ENCODE results near the gene GLI1. TPM values are rescaled to one million over a fixed set of nuclear protein-coding genes. Genes with fewer than 3 reads are reported as not detected.
"Not testable (repeated sequence)": the region's sequence is repeated elsewhere in the genome, so short reads cannot be mapped to it uniquely, and the experiment has no call there.

Gene GLI1
- total and polyA plus RNA-seq, 2 experiments from 2014 or later = 0.79 to 7.3 TPM

DNA sequence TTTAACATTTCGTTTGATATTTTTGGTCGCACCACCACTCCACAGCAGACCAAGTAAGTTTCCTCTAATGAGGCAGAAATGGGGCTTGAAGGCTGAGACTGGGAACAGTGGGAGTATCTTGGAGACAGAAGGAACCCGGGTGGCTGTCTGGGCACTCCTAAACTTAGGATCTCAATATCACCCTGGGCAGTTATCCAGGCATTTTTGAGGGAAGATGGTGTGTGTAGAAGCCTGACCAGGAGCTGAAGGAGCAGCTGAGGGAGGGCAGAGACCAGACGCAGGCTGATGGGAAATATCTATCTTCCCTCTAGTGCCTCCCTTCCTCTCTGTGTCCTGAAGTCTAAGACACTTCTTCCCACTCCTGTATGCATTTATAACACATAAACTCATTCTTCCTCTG is 39.0 kb downstream of the GLI1 start:
- DNase-seq (ENCODE audit: low read depth in 1 of 2, low spot score in 1 of 2) = no peak
- TF ChIP-seq, protein P1, sequence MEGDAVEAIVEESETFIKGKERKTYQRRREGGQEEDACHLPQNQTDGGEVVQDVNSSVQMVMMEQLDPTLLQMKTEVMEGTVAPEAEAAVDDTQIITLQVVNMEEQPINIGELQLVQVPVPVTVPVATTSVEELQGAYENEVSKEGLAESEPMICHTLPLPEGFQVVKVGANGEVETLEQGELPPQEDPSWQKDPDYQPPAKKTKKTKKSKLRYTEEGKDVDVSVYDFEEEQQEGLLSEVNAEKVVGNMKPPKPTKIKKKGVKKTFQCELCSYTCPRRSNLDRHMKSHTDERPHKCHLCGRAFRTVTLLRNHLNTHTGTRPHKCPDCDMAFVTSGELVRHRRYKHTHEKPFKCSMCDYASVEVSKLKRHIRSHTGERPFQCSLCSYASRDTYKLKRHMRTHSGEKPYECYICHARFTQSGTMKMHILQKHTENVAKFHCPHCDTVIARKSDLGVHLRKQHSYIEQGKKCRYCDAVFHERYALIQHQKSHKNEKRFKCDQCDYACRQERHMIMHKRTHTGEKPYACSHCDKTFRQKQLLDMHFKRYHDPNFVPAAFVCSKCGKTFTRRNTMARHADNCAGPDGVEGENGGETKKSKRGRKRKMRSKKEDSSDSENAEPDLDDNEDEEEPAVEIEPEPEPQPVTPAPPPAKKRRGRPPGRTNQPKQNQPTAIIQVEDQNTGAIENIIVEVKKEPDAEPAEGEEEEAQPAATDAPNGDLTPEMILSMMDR (IDR thresholded peaks at IDR 0.05; ENCODE audit: low read depth, low read length) = no peak
- Histone ChIP-seq H3K27ac (no peak overlapping the region), H3K27me3 (no peaks in the 10 kb centered on the region), H3K4me3 (no peak overlapping the region), H3K4me1 (ENCODE audit: low read depth) (no peaks in the 10 kb centered on the region), H3K9me3 (ENCODE audit: low read depth) (no peaks in the 10 kb centered on the region), H3K36me3 (peaks cover 27% of the 10 kb centered on the region)

DNA sequence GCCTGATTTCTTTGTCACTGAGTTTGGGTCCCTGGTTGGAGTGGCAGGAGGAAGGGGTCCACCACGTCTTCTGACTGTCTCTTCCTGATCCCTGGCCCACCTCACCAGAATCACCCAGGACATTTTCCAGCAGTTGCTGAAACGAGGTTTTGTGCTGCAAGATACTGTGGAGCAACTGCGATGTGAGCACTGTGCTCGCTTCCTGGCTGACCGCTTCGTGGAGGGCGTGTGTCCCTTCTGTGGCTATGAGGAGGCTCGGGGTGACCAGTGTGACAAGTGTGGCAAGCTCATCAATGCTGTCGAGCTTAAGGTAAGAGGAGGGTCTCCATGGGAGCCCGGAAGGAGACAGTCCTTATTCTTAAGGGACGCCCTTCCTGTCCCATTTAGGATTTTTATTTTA is 40.6 kb downstream of the GLI1 start:
- no peak overlapping the region for H3K27ac ChIP-seq
- H3K36me3 ChIP-seq = peaks cover 34% of the 10 kb centered on the region
- DNase-seq (ENCODE audit: low read depth in 1 of 2, low spot score in 1 of 2) = no peak
- TF ChIP-seq, protein P1 (IDR thresholded peaks at IDR 0.05; ENCODE audit: low read depth, low read length) = no peak
- H3K9me3 ChIP-seq (ENCODE audit: low read depth) = no peaks in the 10 kb centered on the region
- H3K27me3 ChIP-seq = no peaks in the 10 kb centered on the region
- H3K4me3 ChIP-seq = no peak overlapping the region
- H3K4me1 ChIP-seq (ENCODE audit: low read depth) = no peaks in the 10 kb centered on the region

DNA sequence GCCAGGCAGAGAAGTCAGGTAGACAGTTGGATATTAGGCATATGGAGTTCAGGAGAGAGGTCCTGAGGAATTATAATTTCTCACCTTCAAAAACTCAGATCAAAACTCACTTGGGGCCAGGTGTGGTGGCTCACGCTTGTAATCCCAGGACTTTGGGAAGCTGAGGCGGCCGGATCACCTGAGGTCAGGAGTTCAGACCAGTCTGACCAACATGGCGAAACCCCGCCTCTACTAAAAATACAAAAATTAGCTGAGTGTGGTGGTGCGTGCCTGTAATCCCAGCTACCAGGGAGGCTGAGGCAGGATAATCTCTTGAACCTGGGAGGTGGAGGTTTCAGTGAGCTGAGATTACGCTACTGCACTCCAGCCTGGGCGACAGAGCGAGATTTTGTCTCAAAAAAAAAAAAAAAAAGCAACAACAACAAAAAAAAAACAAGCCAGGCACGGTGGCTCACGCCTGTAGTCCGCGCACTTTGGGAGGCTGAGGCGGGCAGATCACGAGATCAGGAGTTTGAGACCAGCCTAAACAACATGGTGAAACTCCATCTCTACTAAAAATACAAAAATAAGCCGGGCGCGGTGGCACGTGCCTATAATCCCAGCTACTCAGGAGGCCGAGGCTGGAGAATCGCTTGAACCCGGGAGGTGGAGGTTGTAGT is 42.9 kb downstream of the GLI1 start:
- not testable (repeated sequence) for H3K4me1 ChIP-seq (ENCODE audit: low read depth); H3K4me3 ChIP-seq; H3K27ac ChIP-seq; H3K9me3 ChIP-seq (ENCODE audit: low read depth); DNase-seq (ENCODE audit: low read depth in 1 of 2, low spot score in 1 of 2); H3K27me3 ChIP-seq
- peaks cover 47% of the 10 kb centered on the region for H3K36me3 ChIP-seq

DNA sequence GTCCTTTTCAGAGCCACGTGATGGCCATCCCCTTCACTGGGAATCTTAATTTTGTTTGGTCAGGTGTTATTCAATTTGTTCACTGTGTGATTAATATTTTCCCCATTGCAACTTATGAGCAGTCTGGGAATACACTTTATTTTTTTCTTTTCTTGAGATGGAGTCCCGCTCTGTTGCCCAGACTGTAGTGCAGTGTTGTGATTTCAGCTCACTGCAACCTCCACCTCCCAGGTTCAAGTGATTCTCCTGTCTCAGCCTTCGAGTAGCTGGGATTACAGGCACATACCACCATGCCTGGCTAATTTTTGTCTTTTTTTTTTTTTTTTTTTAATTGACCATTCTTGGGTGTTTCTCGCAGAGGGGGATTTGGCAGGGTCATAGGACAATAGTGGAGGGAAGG is 47.0 kb downstream of the GLI1 start:
- H3K4me3 ChIP-seq; H3K27ac ChIP-seq; H3K27me3 ChIP-seq; DNase-seq (ENCODE audit: low read depth in 1 of 2, low spot score in 1 of 2); H3K9me3 ChIP-seq (ENCODE audit: low read depth); H3K4me1 ChIP-seq (ENCODE audit: low read depth): not testable (repeated sequence)
- H3K36me3 ChIP-seq = peaks cover 43% of the 10 kb centered on the region

DNA sequence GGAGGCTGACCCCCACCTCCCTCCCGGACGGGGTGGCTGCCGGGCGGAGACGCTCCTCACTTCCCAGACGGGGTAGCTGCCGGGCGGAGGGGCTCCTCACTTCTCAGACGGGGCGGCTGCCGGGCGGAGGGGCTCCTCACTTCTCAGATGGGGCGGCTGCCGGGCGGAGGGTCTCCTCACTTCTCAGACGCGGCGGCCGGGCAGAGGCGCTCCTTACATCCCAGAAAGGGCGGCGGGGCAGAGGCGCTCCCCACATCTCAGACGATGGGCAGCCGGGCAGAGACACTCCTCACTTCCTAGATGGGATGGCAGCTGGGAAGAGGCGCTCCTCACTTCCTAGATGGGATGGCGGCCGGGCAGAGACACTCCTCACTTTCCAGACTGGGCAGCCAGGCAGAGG is 48.2 kb downstream of the GLI1 start:
- not testable (repeated sequence) for H3K27ac ChIP-seq; H3K9me3 ChIP-seq (ENCODE audit: low read depth); H3K4me1 ChIP-seq (ENCODE audit: low read depth); H3K27me3 ChIP-seq; H3K4me3 ChIP-seq; DNase-seq (ENCODE audit: low read depth in 1 of 2, low spot score in 1 of 2)
- peaks cover 51% of the 10 kb centered on the region for H3K36me3 ChIP-seq

DNA sequence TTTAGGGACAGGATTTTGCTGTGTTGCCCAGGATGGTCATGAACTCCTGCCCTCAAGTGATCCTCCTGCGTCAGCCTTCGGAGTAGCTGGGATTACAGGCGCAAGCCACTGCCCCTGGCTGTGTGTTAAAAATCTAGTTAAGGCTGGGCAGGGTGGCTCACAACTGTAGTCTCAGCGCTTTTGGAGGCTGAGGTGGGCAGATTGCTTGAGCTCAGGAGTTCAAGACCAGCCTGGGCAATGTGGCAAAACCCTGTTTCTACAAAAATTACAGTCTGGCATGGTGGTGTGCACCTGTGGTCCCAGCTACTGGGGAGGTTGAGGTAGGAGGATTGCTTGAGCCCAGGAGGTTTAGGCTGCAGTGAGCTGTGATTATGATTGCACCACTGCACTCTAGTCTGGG is 51.6 kb downstream of the GLI1 start:
- H3K27ac ChIP-seq = no peak overlapping the region
- no peaks in the 10 kb centered on the region for H3K27me3 ChIP-seq
- TF ChIP-seq, protein P1 (IDR thresholded peaks at IDR 0.05; ENCODE audit: low read depth, low read length) = no peak
- H3K4me3 ChIP-seq = no peak overlapping the region
- H3K9me3 ChIP-seq (ENCODE audit: low read depth) = no peaks in the 10 kb centered on the region
- DNase-seq (ENCODE audit: low read depth in 1 of 2, low spot score in 1 of 2) = no peak
- peaks cover 59% of the 10 kb centered on the region for H3K36me3 ChIP-seq
- H3K4me1 ChIP-seq (ENCODE audit: low read depth) = no peaks in the 10 kb centered on the region

DNA sequence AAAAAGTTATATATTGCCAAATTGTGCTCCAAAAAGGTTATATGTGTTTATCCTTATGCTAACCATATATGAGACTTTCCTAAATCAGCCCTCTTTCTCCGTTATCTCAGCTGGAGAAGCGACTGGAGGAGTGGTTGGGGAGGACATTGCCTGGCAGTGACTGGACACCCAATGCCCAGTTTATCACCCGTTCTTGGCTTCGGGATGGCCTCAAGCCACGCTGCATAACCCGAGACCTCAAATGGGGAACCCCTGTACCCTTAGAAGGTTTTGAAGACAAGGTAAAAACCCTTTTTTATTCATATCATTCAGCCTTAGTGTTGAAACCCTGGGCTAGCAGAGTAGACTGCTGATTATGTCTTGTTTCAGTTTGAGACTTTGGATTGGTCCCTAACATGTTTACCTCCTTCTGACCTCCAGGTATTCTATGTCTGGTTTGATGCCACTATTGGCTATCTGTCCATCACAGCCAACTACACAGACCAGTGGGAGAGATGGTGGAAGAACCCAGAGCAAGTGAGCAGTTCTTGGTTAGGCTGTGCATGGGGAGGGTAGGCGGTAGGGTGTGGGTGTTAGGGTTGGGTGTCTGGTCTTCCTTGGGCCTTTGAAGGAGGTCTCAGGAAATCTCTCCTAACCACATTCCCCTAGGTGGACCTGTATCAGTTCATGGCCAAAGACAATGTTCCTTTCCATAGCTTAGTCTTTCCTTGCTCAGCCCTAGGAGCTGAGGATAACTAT is 52.2 kb downstream of the GLI1 start:
- Histone ChIP-seq H3K9me3 (ENCODE audit: low read depth) (no peaks in the 10 kb centered on the region), H3K36me3 (peaks cover 62% of the 10 kb centered on the region), H3K4me3 (no peak overlapping the region), H3K4me1 (ENCODE audit: low read depth) (no peaks in the 10 kb centered on the region), H3K27ac (no peak overlapping the region), H3K27me3 (no peaks in the 10 kb centered on the region)
- DNase-seq (ENCODE audit: low read depth in 1 of 2, low spot score in 1 of 2) = no peak
- TF ChIP-seq, protein P1 (IDR thresholded peaks at IDR 0.05; ENCODE audit: low read depth, low read length) = no peak

Data from cardiac muscle cell (in vitro differentiated cells and primary cell).